Kidney tubule cell (primary cell): ENCODE measurements around the gene SAP30.

ENCODE experiments used
- DNase-seq: peaks from one replicate; pipeline ENCODE4 v3.0.0-alpha.2; 2018; ENCODE audit warnings: low spot score

SAP30 gene

GRCh38 chr4:173367285-173367684 is 3.5 kb upstream of the SAP30 start:
- DNase-seq = peak; percentile 37

GRCh38 chr4:173367946-173368345 is 2.8 kb upstream of the SAP30 start:
- DNase-seq = no peak

GRCh38 chr4:173370130-173370476 is 651 bp upstream of the SAP30 start:
- DNase-seq = no peak

- DNase-seq = peak; percentile 79
Measured at GRCh38 chr4:173371292-173372192, 788 bp downstream of the SAP30 start.

GRCh38 chr4:173374588-173374987 is 3.8 kb downstream of the SAP30 start:
- no peak for DNase-seq

GRCh38 chr4:173379929-173380328 is 9.2 kb downstream of the SAP30 start:
- no peak for DNase-seq

GRCh38 chr4:173380987-173381386 is 10.2 kb downstream of the SAP30 start:
- DNase-seq = no peak

- DNase-seq = no peak
Measured at GRCh38 chr4:173381610-173382009, 10.9 kb downstream of the SAP30 start.

- no peak for DNase-seq
Measured at GRCh38 chr4:173382349-173382748, 11.6 kb downstream of the SAP30 start.

- DNase-seq = no peak
Measured at GRCh38 chr4:173386751-173387150, 16.0 kb downstream of the SAP30 start.

GRCh38 chr4:173391701-173392100 is 20.9 kb downstream of the SAP30 start:
- no peak for DNase-seq

GRCh38 chr4:173397604-173398003 is 26.9 kb downstream of the SAP30 start:
- DNase-seq = no peak

GRCh38 chr4:173398220-173398619 is 27.5 kb downstream of the SAP30 start:
- DNase-seq = no peak

GRCh38 chr4:173398779-173399415 is 28.1 kb downstream of the SAP30 start, which contains the start of gene SCRG1:
Gene SCRG1, minus strand, starts transcription at chr4:173399116. Its CDS starts 7,702 bp downstream, at chr4:173391414.
- DNase-seq = no peak

GRCh38 chr4:173401063-173401462 is 30.3 kb downstream of the SAP30 start:
- DNase-seq = no peak

- DNase-seq = peak; percentile 21
Measured at GRCh38 chr4:173403051-173403450, 32.3 kb downstream of the SAP30 start.

- DNase-seq = no peak
Measured at GRCh38 chr4:173404296-173404865, 33.6 kb downstream of the SAP30 start.

GRCh38 chr4:173405840-173406606 is 35.3 kb downstream of the SAP30 start:
- no peak for DNase-seq

- no peak for DNase-seq
Measured at GRCh38 chr4:173410079-173410478, 39.3 kb downstream of the SAP30 start.

- no peak for DNase-seq
Measured at GRCh38 chr4:173411106-173411693, 40.4 kb downstream of the SAP30 start.

- DNase-seq = no peak
Measured at GRCh38 chr4:173413036-173413435, 42.3 kb downstream of the SAP30 start.

- DNase-seq = no peak
Measured at GRCh38 chr4:173414456-173414855, 43.7 kb downstream of the SAP30 start.
